ENCODE results near the gene ARMC10. TPM values are rescaled to one million over a fixed set of nuclear protein-coding genes. Genes with fewer than 3 reads are reported as not detected.
"Not testable (repeated sequence)": the region's sequence is repeated elsewhere in the genome, so short reads cannot be mapped to it uniquely, and the experiment has no call there.

ARMC10 gene
- total RNA-seq, 2 experiments from 2014 or later = 51.1 to 54.1 TPM

DNA sequence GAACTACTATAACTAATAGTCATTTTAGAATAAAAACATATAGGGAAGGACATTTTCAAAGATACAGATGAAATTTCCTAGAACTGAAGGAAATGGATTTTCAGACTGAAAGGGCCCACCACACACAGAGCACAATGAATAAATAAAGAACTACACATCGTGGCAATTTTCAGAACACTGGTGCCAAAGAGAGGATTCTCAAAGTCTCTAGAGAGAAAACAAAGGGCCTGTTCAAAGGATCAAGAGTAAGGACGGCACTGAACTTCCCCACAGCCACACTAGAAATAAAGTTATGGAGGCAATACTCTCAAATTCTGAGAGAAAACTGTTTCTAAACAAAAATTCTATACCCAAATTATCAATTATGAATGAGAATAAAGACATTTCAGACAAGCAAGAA, 52.1 kb downstream of the ARMC10 start:
- no peak for DNase-seq
- Mint-ChIP-seq H3K27me3 (no peaks in the 10 kb centered on the region), H3K27ac (no peak overlapping the region), H3K36me3 (peaks cover 14% of the 10 kb centered on the region), H3K9me3 (no peaks in the 10 kb centered on the region), H3K4me3 (no peak overlapping the region), H3K4me1 (peaks cover 8% of the 10 kb centered on the region)

DNA sequence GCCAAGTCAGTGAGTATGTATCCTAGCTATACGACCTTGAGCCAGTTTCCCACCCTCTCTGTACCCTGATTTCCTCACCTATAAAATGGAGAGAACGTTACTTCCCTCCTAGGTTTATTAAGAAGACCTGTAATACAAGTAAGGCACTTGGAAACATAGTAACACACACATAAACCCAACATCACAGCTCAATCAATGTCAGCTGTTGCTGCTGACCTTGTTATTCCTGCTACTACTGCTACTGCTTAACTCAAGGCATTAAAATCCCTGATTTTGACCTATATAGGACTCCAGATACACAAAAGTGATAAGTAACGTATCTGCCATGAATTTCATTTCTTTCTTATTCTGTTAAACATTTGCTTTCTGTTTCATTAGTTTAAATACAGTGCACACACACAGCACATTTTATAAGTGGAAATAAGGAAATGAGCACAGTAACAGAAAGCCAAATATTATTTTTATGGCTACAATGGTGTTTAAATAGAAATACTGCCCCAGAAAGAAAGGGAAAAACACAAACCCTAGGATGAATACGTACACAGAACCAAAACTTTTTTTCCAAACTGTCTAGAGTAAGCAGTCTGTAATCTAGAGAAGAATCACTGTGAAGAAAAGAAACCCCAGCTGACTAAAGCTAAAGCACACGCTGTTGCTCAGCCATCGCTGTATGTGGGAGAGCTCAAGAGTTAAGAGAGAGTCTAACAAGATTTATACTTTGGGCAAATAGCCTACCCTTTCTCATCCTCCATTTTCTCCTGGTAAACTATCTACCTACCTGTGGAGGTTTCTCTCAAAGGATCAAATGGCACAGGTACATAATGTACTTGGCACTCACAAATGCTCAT, 55.0 kb downstream of the ARMC10 start:
- DNase-seq = no peak
- peaks cover 8% of the 10 kb centered on the region for H3K4me1 Mint-ChIP-seq
- H3K27me3 Mint-ChIP-seq = no peaks in the 10 kb centered on the region
- H3K4me3 Mint-ChIP-seq = no peak overlapping the region
- H3K36me3 Mint-ChIP-seq = peaks cover 9% of the 10 kb centered on the region
- H3K27ac Mint-ChIP-seq = no peak overlapping the region
- H3K9me3 Mint-ChIP-seq = no peaks in the 10 kb centered on the region

DNA sequence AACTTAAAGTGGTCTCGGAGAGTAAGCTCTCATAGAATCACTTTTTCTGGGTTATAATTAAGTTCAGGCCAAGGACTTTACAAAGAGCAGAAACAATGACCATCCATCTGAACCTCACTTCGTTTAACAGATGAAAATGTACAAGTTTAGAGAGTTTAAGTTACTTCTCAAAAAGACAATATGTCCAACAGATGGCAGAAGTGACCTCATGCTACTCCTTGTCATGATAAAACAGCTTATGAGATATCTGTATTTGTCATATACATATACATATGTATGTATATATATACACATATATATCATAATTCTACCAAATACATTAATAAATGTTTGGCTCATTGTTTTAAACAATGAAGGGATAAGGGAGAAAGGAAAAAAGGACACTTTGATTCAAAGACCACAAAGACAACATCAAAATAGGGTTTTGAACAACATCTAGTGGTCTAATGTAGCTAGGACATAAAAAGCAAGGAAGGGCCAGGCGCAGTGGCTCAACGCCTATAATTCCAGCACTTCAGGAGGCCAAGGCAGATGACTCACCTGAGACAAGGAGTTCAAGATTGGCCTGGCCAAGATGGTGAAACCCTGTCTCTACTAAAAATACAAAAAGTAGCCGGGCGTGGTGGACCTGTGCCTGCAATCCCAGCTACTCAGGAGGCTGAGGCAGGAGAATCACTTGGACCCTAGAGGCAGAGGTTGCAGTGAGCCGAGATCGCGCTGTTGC, 56.1 kb downstream of the ARMC10 start:
- no peak overlapping the region for H3K27ac Mint-ChIP-seq
- no peaks in the 10 kb centered on the region for H3K27me3 Mint-ChIP-seq
- H3K4me3 Mint-ChIP-seq = no peak overlapping the region
- peaks cover 9% of the 10 kb centered on the region for H3K36me3 Mint-ChIP-seq
- H3K9me3 Mint-ChIP-seq = no peaks in the 10 kb centered on the region
- no peak for DNase-seq
- peaks cover 8% of the 10 kb centered on the region for H3K4me1 Mint-ChIP-seq

DNA sequence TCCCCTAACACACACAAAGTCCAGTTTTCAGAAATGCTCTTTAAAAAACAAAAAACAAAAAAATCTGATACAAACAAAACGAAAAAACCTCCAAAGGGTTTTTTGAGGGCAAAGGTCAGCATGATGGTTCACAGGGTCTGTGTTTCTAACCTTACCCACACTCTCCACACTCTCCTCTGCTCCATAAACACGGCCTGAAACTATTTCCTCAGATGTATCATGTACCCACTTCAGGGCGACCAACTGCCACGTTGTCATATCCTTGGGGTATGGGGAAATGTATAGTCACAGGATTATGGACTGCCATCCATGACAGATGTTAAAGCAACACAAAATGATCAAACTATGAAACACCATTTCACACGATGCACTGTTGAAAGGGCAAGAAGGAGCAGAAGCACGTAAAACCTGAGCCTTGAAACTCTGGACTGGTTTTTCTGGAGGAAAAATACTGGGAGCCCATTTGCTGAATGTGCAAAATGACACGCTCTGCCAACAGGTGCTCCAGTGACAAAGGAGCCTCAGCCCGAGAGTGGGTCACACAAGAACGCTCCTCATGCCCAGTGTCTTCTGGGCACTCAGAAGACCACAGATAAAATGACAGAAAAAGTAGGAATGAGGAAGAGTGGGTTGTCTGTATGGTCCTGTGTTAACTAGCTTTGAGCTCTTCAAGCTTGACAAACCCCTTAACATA, 58.2 kb downstream of the ARMC10 start:
- Mint-ChIP-seq H3K4me3 (no peak overlapping the region), H3K9me3 (no peaks in the 10 kb centered on the region), H3K27ac (no peak overlapping the region), H3K36me3 (no peaks in the 10 kb centered on the region), H3K27me3 (no peaks in the 10 kb centered on the region), H3K4me1 (peaks cover 8% of the 10 kb centered on the region)
- DNase-seq = no peak

DNA sequence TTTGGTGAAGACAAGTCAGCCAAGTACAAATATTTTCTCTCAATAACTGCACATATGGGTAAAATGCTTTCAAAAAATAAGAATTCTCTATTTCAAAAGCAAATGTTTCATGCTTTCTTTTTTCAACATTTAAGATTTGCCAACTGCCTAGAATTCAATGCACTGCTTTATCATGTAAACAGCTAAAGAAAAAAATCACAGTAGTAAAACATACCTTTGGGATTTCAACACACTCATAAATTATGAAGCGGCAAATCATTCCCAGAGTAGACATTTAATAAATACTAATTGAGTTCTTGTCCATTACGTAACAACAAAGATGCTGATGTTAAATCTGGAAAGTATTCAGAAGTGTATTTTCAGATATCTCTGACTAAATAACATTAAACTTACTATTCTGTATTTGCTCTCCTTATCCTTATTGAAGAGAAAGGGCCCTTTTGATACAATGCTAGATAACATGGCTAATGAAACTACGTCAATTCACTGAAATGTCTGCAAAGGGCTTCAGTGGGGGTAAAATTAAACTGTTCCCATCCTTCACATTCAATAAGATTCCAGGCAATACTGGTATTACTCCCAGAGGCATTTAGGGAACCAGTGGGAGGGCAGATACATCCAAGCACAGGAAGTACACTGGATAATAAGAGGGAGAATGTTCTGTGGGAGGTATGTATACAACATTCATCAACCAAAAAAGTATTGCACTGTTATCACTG, 60.1 kb downstream of the ARMC10 start:
- H3K27me3 Mint-ChIP-seq = no peaks in the 10 kb centered on the region
- peaks cover 5% of the 10 kb centered on the region for H3K4me1 Mint-ChIP-seq
- no peak overlapping the region for H3K4me3 Mint-ChIP-seq
- no peaks in the 10 kb centered on the region for H3K9me3 Mint-ChIP-seq
- H3K36me3 Mint-ChIP-seq = no peaks in the 10 kb centered on the region
- no peak overlapping the region for H3K27ac Mint-ChIP-seq
- DNase-seq = no peak

DNA sequence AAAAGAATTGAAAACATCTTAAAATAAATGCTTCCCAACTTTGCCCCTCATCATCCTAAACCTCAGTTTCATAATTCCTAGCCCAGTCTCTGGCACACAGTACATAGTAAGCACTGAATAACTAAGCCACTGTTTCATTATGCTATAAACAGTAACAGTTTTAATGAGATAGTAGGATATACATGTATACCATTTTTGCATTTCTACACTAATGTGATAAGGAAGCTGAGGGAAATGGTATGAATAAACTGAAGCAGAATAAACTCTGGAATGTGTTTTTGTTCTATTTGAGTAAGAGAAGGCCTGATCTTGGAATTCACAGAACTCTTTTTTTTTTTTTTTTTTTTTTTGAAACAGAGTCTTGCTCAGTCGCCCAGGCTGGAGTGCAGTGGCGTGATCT, 65.1 kb downstream of the ARMC10 start:
- Mint-ChIP-seq H3K27ac (no peak overlapping the region), H3K4me3 (no peak overlapping the region), H3K27me3 (no peaks in the 10 kb centered on the region), H3K36me3 (peaks cover 30% of the 10 kb centered on the region), H3K4me1 (peaks cover 4% of the 10 kb centered on the region), H3K9me3 (peaks cover 2% of the 10 kb centered on the region)
- DNase-seq = no peak

DNA sequence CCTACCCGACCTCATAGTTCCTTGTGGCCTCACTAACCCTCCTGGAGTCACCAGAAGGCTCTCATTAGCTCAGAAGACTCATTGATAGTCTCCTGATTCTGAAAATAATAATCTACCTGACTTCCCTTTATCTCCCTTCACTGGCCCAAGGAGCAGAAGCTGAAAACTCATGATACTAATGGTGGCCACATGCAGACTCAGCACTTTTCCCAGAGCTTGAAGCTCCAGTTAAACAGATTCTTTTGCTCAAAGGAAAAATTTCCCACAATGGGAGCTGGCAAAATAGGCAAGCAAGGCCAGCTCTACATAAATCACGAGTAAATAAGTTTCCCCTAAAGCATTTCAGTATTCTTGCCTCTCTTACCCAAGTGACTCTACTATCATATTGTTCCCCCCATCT, 65.7 kb downstream of the ARMC10 start:
- Mint-ChIP-seq H3K27me3 (no peaks in the 10 kb centered on the region), H3K36me3 (peaks cover 30% of the 10 kb centered on the region), H3K4me3 (no peak overlapping the region), H3K27ac (no peak overlapping the region), H3K4me1 (peaks cover 7% of the 10 kb centered on the region), H3K9me3 (peaks cover 2% of the 10 kb centered on the region)
- DNase-seq = no peak

DNA sequence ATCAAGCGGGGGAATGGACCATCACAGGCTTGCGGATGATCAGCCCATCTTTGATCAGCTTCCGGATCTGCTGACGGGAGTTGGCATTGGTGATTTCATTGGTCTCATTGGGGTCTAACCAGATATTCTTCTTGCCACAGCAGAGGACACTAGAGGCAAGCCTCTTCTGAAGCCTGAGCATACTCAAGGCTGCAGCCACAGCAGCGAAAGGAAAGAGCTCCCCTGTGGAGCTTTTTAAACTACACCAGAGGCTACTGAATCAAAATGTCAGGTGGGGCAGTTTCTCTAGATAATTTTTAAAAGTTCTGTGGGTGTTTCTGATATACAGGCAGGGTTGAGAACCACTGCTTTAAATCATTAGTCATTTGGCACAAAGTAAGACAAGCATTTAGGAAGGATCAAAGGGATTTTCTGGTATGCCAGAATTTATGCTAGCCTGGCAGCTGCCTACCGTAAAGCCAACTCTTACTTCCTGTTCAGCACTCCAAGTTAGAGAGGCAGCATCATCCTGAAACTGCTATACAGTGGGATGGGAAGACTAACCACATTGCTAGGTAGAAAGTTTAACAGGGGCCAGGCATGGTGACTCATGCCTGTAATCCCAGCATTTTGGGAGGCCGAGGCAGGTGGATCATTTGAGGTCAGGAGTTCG, 66.9 kb downstream of the ARMC10 start:
- H3K4me3 Mint-ChIP-seq = no peak overlapping the region
- no peak for DNase-seq
- H3K9me3 Mint-ChIP-seq = peaks cover 2% of the 10 kb centered on the region
- H3K27me3 Mint-ChIP-seq = no peaks in the 10 kb centered on the region
- peaks cover 17% of the 10 kb centered on the region for H3K4me1 Mint-ChIP-seq
- H3K27ac Mint-ChIP-seq = no peak overlapping the region
- H3K36me3 Mint-ChIP-seq = peaks cover 30% of the 10 kb centered on the region

DNA sequence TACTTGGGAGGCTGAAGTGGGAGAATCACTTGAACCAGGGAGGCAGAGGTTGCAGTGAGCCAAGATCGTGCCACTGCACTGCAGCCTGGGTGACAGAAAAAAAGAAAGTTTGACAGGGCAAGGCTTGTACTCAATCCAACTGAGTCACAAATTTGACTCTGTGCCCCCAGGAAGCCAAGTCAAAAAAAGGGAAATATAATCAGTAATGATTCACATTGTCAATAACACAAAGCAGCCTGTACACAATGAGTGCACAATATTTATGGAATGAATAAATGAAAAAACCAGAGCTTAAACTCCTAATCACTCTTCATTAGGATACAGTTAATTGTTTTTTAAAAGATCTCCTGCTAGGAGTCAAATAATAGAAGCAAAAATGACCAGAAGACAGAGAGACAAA, 67.6 kb downstream of the ARMC10 start:
- Mint-ChIP-seq H3K27me3 (no peaks in the 10 kb centered on the region), H3K9me3 (peaks cover 2% of the 10 kb centered on the region), H3K4me3 (no peak overlapping the region), H3K4me1 (peaks cover 23% of the 10 kb centered on the region), H3K27ac (no peak overlapping the region), H3K36me3 (peaks cover 30% of the 10 kb centered on the region)
- DNase-seq = no peak

DNA sequence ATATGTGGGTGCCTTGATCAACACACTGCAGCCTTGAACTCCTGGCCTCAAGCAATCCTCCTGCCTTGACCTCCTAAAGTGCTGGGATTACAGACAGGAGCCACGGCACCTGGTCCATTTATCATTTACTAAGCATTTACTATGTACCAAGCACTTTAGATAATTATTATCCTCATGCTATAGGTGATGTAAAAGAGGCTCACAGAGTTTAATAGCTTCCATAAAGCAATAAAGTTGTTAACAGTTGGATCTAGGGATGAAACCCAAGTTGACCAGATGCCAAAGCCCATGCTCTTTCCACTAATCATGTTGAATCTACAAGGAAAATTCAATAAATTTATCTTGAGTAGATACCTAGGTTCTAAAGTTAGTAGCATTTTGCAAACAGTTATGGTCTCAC, 68.9 kb downstream of the ARMC10 start:
- Mint-ChIP-seq H3K9me3 (peaks cover 2% of the 10 kb centered on the region), H3K4me1 (peaks cover 26% of the 10 kb centered on the region), H3K4me3 (no peak overlapping the region), H3K36me3 (peaks cover 30% of the 10 kb centered on the region), H3K27me3 (no peaks in the 10 kb centered on the region), H3K27ac (no peak overlapping the region)
- no peak for DNase-seq

GRCh38 chr7:103144754-103145153, 69.8 kb downstream of the ARMC10 start:
- Mint-ChIP-seq H3K4me1 (peaks cover 30% of the 10 kb centered on the region), H3K36me3 (peaks cover 33% of the 10 kb centered on the region)
- not testable (repeated sequence) for H3K27me3 Mint-ChIP-seq, DNase-seq, H3K27ac Mint-ChIP-seq, H3K9me3 Mint-ChIP-seq, H3K4me3 Mint-ChIP-seq

- no peak for DNase-seq
- H3K36me3 Mint-ChIP-seq = peaks cover 18% of the 10 kb centered on the region
- H3K27me3 Mint-ChIP-seq = no peaks in the 10 kb centered on the region
- H3K9me3 Mint-ChIP-seq = no peaks in the 10 kb centered on the region
- peak overlapping the region; percentile 95 for H3K4me3 Mint-ChIP-seq
- peaks cover 33% of the 10 kb centered on the region for H3K4me1 Mint-ChIP-seq
- peak overlapping the region; percentile 97 for H3K27ac Mint-ChIP-seq
Observed at GRCh38 chr7:103148131-103148993, 73.4 kb downstream of the ARMC10 start.

All from activated naive CD8-positive, alpha-beta T cell treated with anti-CD3 and anti-CD28 coated beads for 36 hours (primary cell).